ENCODE results near the gene CYP11A1. TPM values are rescaled to one million over a fixed set of nuclear protein-coding genes. Genes with fewer than 3 reads are reported as not detected.

The CYP11A1 gene
- total RNA-seq, 2 experiments from 2014 or later = 0.29 TPM; not detected in 1

DNA sequence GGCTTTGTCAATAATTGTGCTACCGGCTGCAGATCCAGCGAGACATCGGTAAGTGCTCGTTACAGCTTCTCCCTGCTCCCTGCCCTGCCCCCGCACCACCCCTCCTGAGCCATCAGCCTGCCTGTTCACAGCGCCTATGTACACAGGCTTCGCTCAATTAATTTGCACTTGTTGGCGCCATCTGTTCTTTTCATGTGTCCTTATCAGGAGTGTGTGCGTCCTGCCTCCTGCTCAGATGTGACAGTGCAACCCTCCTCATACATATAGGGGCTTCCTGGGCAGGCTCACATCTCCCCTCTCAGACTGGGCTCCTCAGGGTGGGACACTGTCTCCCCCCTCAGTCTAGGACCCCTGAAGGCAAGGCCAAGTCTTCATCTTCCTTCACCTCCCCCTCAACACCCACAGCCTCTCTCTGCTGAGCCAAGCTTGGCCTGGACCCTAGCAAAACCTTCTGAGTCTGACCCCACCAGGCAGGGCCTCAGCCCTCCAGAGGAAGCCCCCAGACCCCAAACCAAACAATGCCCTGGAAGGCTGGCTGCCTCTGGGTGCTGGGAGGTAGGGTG is 54.9 kb downstream of the CYP11A1 start:
- H3K27me3 Mint-ChIP-seq = no peaks in the 10 kb centered on the region
- ChIA-PET POLR2A (no interaction called here), CTCF (interaction anchor here (1.0 kb wide), 1 partner anchor 10 kb away, joined by 4 read pairs; no protein-coding TSS in a partner anchor)
- no peaks in the 10 kb centered on the region for H3K36me3 Mint-ChIP-seq
- H3K27ac Mint-ChIP-seq = no peak overlapping the region
- no peaks in the 10 kb centered on the region for H3K9me3 Mint-ChIP-seq
- intact Hi-C loops (cut with micrococcal nuclease) = no loop called here
- H3K4me3 Mint-ChIP-seq = no peak overlapping the region
- H3K4me1 Mint-ChIP-seq (ENCODE audit: low read depth) = peaks cover 13% of the 10 kb centered on the region
- DNase-seq = no peak

DNA sequence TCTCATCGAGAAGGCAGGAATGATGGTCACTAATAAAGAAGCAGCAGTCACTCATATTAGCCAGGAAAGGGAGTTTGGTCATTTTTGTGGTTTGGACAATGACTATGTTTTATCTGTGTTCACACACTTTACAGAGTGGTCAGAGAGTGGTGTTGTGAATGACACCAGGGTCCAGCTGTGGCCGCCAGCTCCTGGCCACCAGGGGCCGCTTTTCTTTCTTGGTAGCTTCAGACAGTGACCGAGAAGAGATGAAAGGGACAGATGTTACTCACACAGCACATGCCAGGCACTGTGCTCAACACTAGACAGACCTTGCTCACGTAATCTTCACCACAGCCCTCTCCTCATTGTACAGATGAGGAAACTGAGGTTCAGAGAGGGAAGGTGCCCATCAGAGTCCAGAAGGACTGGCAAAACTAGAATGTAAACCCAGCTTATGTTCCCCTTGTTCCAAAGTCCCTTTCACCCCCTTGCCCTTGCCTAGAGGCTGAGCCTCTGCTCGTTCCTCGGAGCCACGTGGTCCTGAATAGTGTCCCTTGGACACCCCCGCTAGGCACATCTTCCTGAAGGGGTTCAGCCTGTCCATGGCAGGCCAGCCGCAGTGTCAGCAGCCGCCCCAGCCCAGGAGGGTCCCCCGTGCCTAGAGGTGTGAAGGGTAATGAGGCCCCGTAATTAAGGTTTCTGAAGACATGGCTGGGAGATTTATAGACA is 55.6 kb downstream of the CYP11A1 start:
- no peak for DNase-seq
- Mint-ChIP-seq H3K27me3 (peaks cover 4% of the 10 kb centered on the region), H3K27ac (no peak overlapping the region), H3K4me1 (ENCODE audit: low read depth) (peaks cover 13% of the 10 kb centered on the region), H3K4me3 (no peak overlapping the region), H3K9me3 (no peaks in the 10 kb centered on the region), H3K36me3 (no peaks in the 10 kb centered on the region)
- intact Hi-C loops (cut with micrococcal nuclease) = no loop called here
- CTCF ChIA-PET = interaction anchor here (0.6 to 1.3 kb wide), 4 partner anchors 10 to 249 kb away, joined by 3 to 5 read pairs (median 4); no protein-coding TSS in a partner anchor
- POLR2A ChIA-PET = no interaction called here

GRCh38 chr15:74307827-74308811 is 59.3 kb downstream of the CYP11A1 start:
- Mint-ChIP-seq H3K27me3 (peaks cover 26% of the 10 kb centered on the region), H3K9me3 (no peaks in the 10 kb centered on the region), H3K4me3 (no peak overlapping the region), H3K4me1 (ENCODE audit: low read depth) (no peaks in the 10 kb centered on the region), H3K27ac (no peak overlapping the region), H3K36me3 (no peaks in the 10 kb centered on the region)
- POLR2A ChIA-PET = no interaction called here
- peak; percentile 49 for DNase-seq
- intact Hi-C loops (cut with micrococcal nuclease) = loop anchor here (5.0 to 10.0 kb wide), 2 partner anchors 336 to 967 kb away; no protein-coding TSS in a partner anchor
- CTCF ChIA-PET = interaction anchor here (0.5 to 2.1 kb wide), 16 partner anchors 10 to 1836 kb away, joined by 3 to 10 read pairs (median 4); no protein-coding TSS in a partner anchor

DNA sequence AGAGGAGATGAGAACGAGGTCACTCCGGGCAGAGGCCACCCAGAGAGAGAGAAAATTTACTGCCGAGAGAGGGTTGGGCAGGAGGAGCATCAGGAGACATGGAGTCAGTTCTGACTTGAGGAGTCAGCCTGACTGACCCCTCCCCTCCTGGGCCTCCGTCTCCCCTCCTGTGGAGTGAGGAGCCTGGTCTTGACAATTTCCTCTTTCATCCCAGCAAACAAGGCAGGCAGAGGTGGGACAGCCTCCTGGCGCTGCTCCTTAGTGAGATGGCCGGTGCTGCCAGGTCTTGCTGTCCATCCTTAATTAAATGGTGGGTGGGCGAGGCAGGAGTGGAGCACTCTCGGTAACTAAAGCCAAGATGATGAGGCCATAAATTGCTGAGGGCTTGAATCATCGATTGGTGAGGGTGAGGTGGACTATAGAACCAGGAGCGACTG is 60.6 kb downstream of the CYP11A1 start:
- POLR2A ChIA-PET = no interaction called here
- no peak for DNase-seq
- Mint-ChIP-seq H3K4me3 (no peak overlapping the region), H3K9me3 (no peaks in the 10 kb centered on the region), H3K36me3 (no peaks in the 10 kb centered on the region), H3K4me1 (ENCODE audit: low read depth) (no peaks in the 10 kb centered on the region), H3K27ac (no peak overlapping the region), H3K27me3 (peaks cover 34% of the 10 kb centered on the region)
- CTCF ChIA-PET = interaction anchor here (1.0 to 1.3 kb wide), 3 partner anchors 32 to 334 kb away, joined by 3 to 10 read pairs (median 7); no protein-coding TSS in a partner anchor
- intact Hi-C loops (cut with micrococcal nuclease) = loop anchor here (5.0 to 10.0 kb wide), 2 partner anchors 334 to 968 kb away; no protein-coding TSS in a partner anchor

DNA sequence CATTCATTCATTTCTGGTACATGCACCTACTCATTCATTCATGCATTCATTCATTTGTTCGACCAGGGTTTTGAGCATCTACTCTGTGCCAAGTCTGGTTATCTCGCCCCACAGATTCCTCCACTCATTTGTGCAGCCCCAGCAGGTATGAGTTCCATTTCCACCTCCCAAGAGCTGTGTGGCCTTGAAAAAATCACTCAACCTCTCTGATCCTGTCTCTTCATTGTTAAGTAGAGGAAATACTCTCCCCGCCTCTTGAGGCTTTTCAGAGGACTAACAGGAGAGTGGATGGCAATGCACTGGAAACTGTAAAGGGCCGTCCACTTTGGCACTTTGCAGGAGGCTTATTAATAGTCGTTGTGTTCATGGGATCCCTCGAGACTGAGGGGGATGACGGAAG is 61.8 kb downstream of the CYP11A1 start:
- Mint-ChIP-seq H3K4me3 (no peak overlapping the region), H3K27ac (no peak overlapping the region), H3K4me1 (ENCODE audit: low read depth) (no peaks in the 10 kb centered on the region), H3K27me3 (peaks cover 40% of the 10 kb centered on the region), H3K9me3 (no peaks in the 10 kb centered on the region), H3K36me3 (no peaks in the 10 kb centered on the region)
- intact Hi-C loops (cut with micrococcal nuclease) = loop anchor here (5.0 to 10.0 kb wide), 2 partner anchors 333 to 969 kb away; no protein-coding TSS in a partner anchor
- DNase-seq = no peak
- ChIA-PET POLR2A (no interaction called here), CTCF (no interaction called here)

DNA sequence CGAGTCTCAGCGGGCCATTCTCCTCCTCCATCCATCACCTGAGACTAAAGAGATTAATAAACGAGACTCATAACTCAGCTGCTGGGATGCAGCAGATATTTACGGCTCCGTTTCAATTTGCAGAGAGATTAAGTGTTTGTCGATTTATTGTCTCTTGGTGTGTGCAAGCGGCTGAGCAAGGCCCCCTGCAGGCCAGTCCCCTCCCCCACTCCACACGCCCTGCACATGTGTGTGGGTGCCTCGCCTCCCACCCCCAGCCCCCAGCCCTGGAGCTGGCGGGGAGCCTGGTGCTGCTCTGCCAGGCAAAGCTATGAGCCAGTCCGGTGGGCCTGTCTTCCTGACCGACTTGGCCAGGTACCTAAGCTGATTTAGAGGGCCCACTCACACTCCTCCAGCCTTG is 63.0 kb downstream of the CYP11A1 start:
- POLR2A ChIA-PET = no interaction called here
- H3K27ac Mint-ChIP-seq = no peak overlapping the region
- CTCF ChIA-PET = interaction anchor here (1.0 to 1.7 kb wide), 2 partner anchors 176 to 178 kb away, joined by 3 to 12 read pairs; no protein-coding TSS in a partner anchor
- no peaks in the 10 kb centered on the region for H3K36me3 Mint-ChIP-seq
- H3K4me3 Mint-ChIP-seq = no peak overlapping the region
- no peak for DNase-seq
- no peaks in the 10 kb centered on the region for H3K4me1 Mint-ChIP-seq (ENCODE audit: low read depth)
- H3K9me3 Mint-ChIP-seq = no peaks in the 10 kb centered on the region
- intact Hi-C loops (cut with micrococcal nuclease) = loop anchor here (5.0 to 10.0 kb wide), 2 partner anchors 177 to 970 kb away; no protein-coding TSS in a partner anchor
- H3K27me3 Mint-ChIP-seq = peaks cover 47% of the 10 kb centered on the region

DNA sequence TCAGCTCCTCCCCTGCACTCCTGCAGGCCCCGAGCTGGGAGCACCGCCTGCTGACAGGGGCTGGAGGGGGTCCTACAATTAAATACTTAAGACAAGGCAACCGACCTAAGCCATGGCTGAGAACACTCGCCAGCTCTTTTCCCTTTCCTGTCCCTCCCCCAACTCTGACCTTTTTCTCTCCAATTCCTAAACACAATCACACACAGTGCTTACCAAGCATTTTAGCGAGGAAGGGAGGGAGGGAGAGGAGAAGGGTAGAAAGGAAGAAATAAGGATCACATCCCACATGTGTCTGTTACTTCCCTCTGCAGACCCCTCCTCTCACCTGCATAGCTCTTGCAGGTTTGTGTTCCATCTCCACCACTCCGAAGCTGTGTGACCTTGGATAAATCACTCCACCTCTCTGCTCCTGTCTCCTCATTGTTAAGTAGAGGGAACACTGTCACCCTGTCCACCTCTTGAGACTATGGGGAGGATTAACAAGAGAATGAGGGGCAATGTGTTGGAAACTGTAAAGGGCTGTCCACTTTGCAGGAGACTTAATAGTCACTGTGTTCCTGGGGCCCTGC is 63.6 kb downstream of the CYP11A1 start:
- POLR2A ChIA-PET = no interaction called here
- H3K27me3 Mint-ChIP-seq = peaks cover 47% of the 10 kb centered on the region
- H3K36me3 Mint-ChIP-seq = no peaks in the 10 kb centered on the region
- intact Hi-C loops (cut with micrococcal nuclease) = loop anchor here (5.0 to 10.0 kb wide), 2 partner anchors 177 to 971 kb away; no protein-coding TSS in a partner anchor
- H3K9me3 Mint-ChIP-seq = no peaks in the 10 kb centered on the region
- DNase-seq = no peak
- no peak overlapping the region for H3K4me3 Mint-ChIP-seq
- CTCF ChIA-PET = interaction anchor here (1.0 to 1.7 kb wide), 2 partner anchors 175 to 178 kb away, joined by 3 to 12 read pairs; no protein-coding TSS in a partner anchor
- H3K4me1 Mint-ChIP-seq (ENCODE audit: low read depth) = no peaks in the 10 kb centered on the region
- H3K27ac Mint-ChIP-seq = no peak overlapping the region

- no peak overlapping the region for H3K4me3 Mint-ChIP-seq
- ChIA-PET CTCF (interaction anchor here (1.7 kb wide), 1 partner anchor 174 kb away, joined by 12 read pairs; no protein-coding TSS in a partner anchor), POLR2A (no interaction called here)
- H3K27me3 Mint-ChIP-seq = peaks cover 47% of the 10 kb centered on the region
- DNase-seq = peak; percentile 53
- no peak overlapping the region for H3K27ac Mint-ChIP-seq
- H3K4me1 Mint-ChIP-seq (ENCODE audit: low read depth) = no peaks in the 10 kb centered on the region
- intact Hi-C loops (cut with micrococcal nuclease) = loop anchor here (5.0 to 10.0 kb wide), 2 partner anchors 176 to 972 kb away; no protein-coding TSS in a partner anchor
- no peaks in the 10 kb centered on the region for H3K36me3 Mint-ChIP-seq
- H3K9me3 Mint-ChIP-seq = no peaks in the 10 kb centered on the region
These were observed 64.6 kb downstream of the CYP11A1 start for GRCh38 chr15:74302821-74303359.

DNA sequence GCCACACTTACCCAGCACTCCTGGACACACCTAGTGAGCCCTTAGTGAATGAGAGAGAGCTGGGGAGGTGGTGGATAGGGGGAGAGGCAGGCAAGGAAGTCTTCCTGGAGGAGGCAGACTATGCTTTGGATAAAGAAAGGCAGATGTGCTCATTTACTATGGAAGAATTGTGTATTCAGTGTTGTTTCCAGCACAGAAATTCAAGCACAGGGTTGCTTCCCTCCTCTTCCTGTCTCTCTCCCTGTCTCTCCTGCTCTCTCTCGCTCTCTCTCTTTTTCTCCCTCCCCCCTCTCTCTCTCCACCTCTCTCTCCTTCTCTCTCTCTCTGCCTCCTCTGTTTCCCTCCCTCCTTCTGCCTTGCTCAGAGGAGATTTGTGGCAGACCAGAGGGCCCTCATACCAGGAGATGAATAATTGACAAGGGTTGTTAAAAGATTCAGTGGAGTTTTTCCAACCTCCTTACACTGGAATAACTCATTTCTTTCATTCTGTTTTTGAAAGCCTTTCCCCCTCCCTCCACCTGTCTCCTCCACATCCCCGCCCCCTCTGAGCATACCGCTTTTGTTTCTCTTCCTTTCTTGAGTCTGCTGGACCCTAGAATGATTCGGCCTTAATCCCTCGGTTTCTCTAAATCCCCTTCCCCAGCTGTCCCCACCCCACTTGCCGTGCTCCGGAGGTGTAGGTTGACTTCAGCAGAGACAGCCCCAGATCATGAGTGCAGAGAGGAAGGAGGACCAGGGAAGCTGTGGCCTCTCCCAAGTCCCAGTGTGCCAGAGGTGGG is 65.7 kb downstream of the CYP11A1 start:
- DNase-seq = no peak
- no peak overlapping the region for H3K27ac Mint-ChIP-seq
- no peaks in the 10 kb centered on the region for H3K9me3 Mint-ChIP-seq
- CTCF ChIA-PET = no interaction called here
- peaks cover 43% of the 10 kb centered on the region for H3K27me3 Mint-ChIP-seq
- H3K36me3 Mint-ChIP-seq = no peaks in the 10 kb centered on the region
- intact Hi-C loops (cut with micrococcal nuclease) = loop anchor here (5.0 to 10.0 kb wide), 2 partner anchors 174 to 973 kb away; no protein-coding TSS in a partner anchor
- no peak overlapping the region for H3K4me3 Mint-ChIP-seq
- no peaks in the 10 kb centered on the region for H3K4me1 Mint-ChIP-seq (ENCODE audit: low read depth)
- POLR2A ChIA-PET = no interaction called here

- Mint-ChIP-seq H3K4me3 (no peak overlapping the region), H3K36me3 (no peaks in the 10 kb centered on the region), H3K27ac (no peak overlapping the region), H3K27me3 (peaks cover 30% of the 10 kb centered on the region), H3K9me3 (no peaks in the 10 kb centered on the region), H3K4me1 (ENCODE audit: low read depth) (no peaks in the 10 kb centered on the region)
- DNase-seq = no peak
- ChIA-PET CTCF (no interaction called here), POLR2A (no interaction called here)
- intact Hi-C loops (cut with micrococcal nuclease) = loop anchor here (5.0 to 10.0 kb wide), 2 partner anchors 173 to 975 kb away; no protein-coding TSS in a partner anchor
These were observed 67.2 kb downstream of the CYP11A1 start for GRCh38 chr15:74300057-74300795.
